Tibial nerve (tissue), 3 donors: ENCODE results near the gene AHNAK2.

Source experiments
- CTCF ChIP-seq, 5 experiments: fragments of 200-600 bp in 3 of 5; fragments of 450-650 bp in 2 of 5; sonication (generic) in 3 of 5; IDR thresholded peaks; one replicate each; pipeline ENCODE4 v1.5.1; 2016 to 2019; ENCODE audit warnings: antibody characterized with exemption in 5 of 5, mild to moderate bottlenecking in 3 of 5, moderate library complexity in 2 of 5
- POLR2A ChIP-seq, 2 donors: fragments of 450-650 bp; IDR thresholded peaks; one replicate each; pipeline ENCODE4 v1.6.1; 2017; ENCODE audit warnings: antibody characterized with exemption in 2 of 2, mild to moderate bottlenecking in 2 of 2, moderate library complexity in 2 of 2

GRCh38 chr14:104954746-104955395 lies 23.3 kb downstream of the AHNAK2 start:
- TF ChIP-seq POLR2A (IDR thresholded peaks at IDR 0.05) (no peak), CTCF (IDR thresholded peaks at IDR 0.05) (no peak)
